SJCRH30 (cell line): ENCODE measurements around the gene SIGLEC10. TPM values are rescaled to one million over a fixed set of nuclear protein-coding genes. Genes with fewer than 3 reads are reported as not detected.

Source experiments
- DNase-seq, 2 experiments: peaks; one replicate each; pipeline ENCODE4 v3.0.0-alpha.2; 2015 to 2020
- H3K27ac ChIP-seq: fragments of 250-450 bp; sonication (Bioruptor Pico); 2 replicates; pipeline ENCODE4 v1.5.1; 2020; ENCODE audit warnings: mild to moderate bottlenecking, moderate library complexity
- H3K27me3 ChIP-seq: fragments of 250-450 bp; sonication (Bioruptor Pico); 2 replicates; pipeline ENCODE4 v1.5.1; 2020; ENCODE audit warnings: mild to moderate bottlenecking, moderate library complexity
- H3K36me3 ChIP-seq: fragments of 250-450 bp; sonication (Bioruptor Pico); 2 replicates; pipeline ENCODE4 v1.5.1; 2020; ENCODE audit warnings: mild to moderate bottlenecking, moderate library complexity
- H3K4me1 ChIP-seq: fragments of 250-450 bp; sonication (Bioruptor Pico); 2 replicates; pipeline ENCODE4 v1.5.1; 2020; ENCODE audit warnings: mild to moderate bottlenecking, moderate library complexity
- H3K4me3 ChIP-seq: fragments of 250-450 bp; sonication (Bioruptor Pico); 2 replicates; pipeline ENCODE4 v1.5.1; 2020; ENCODE audit warnings: mild to moderate bottlenecking, moderate library complexity
- H3K9me3 ChIP-seq: fragments of 250-450 bp; sonication (Bioruptor Pico); replicated peaks from 2 replicates; pipeline ENCODE4 v1.5.1; 2020; ENCODE audit warnings: mild to moderate bottlenecking, moderate library complexity
- total RNA-seq: library from RNA; depleted of rRNA; stranded (reverse); fragments of >200 nt; shearing (Covaris generic); gene quantifications from 2 replicates; pipeline ENCODE4 v1.2.3, GENCODE V29; 2014; rRNA removed

The SIGLEC10 gene
- total RNA-seq, 1 experiment from 2014 or later, result not detected

GRCh38 chr19:51366389-51367254, 50.8 kb downstream of the SIGLEC10 start:
- DNase-seq, result peak; percentile 95
- no peaks in the 10 kb centered on the region for H3K27me3 ChIP-seq
- peak overlapping the region; percentile 99 for H3K27ac ChIP-seq
- peaks cover 7% of the 10 kb centered on the region; the same call in 1 of the 2 replicates for H3K4me1 ChIP-seq
- H3K36me3 ChIP-seq, result no peaks in the 10 kb centered on the region
- no peaks in the 10 kb centered on the region for H3K9me3 ChIP-seq
- peak overlapping the region; percentile 68 for H3K4me3 ChIP-seq

GRCh38 chr19:51365965-51366388, 51.5 kb downstream of the SIGLEC10 start, which contains the start of gene ETFB:
TSS of gene ETFB (minus strand) at chr19:51366388. CDS start at chr19:51366326, 62 bp downstream.
- H3K27ac ChIP-seq, result peak within 1 kb of the TSS; percentile 99
- peak within 1 kb of the TSS; percentile 68 for H3K4me3 ChIP-seq
- no peaks in the 10 kb centered on the region for H3K36me3 ChIP-seq
- H3K27me3 ChIP-seq, result no peaks in the 10 kb centered on the region
- DNase-seq, result no peak
- peaks cover 7% of the 10 kb centered on the region; the same call in 1 of the 2 replicates for H3K4me1 ChIP-seq
- no peaks in the 10 kb centered on the region for H3K9me3 ChIP-seq

- Histone ChIP-seq H3K4me1 (peaks cover 7% of the 10 kb centered on the region; the same call in 1 of the 2 replicates), H3K9me3 (no peaks in the 10 kb centered on the region), H3K4me3 (peak overlapping the region; percentile 68), H3K27me3 (no peaks in the 10 kb centered on the region), H3K36me3 (no peaks in the 10 kb centered on the region), H3K27ac (peak overlapping the region; percentile 99)
- peak in 1 of 2 experiments; percentile 19 for DNase-seq
Measured at GRCh38 chr19:51365211-51365964, 52.1 kb downstream of the SIGLEC10 start.

- no peak overlapping the region for H3K27ac ChIP-seq
- H3K27me3 ChIP-seq, result no peaks in the 10 kb centered on the region
- peaks cover 7% of the 10 kb centered on the region; the same call in 1 of the 2 replicates for H3K4me1 ChIP-seq
- H3K9me3 ChIP-seq, result no peaks in the 10 kb centered on the region
- no peak for DNase-seq
- H3K36me3 ChIP-seq, result no peaks in the 10 kb centered on the region
- H3K4me3 ChIP-seq, result no peak overlapping the region
Measured at GRCh38 chr19:51364200-51365106, 53.0 kb downstream of the SIGLEC10 start.

GRCh38 chr19:51361239-51361638, 56.2 kb downstream of the SIGLEC10 start:
- Histone ChIP-seq H3K9me3 (no peaks in the 10 kb centered on the region), H3K27me3 (no peaks in the 10 kb centered on the region), H3K36me3 (no peaks in the 10 kb centered on the region), H3K4me3 (no peak overlapping the region), H3K4me1 (no peaks in the 10 kb centered on the region), H3K27ac (no peak overlapping the region)
- DNase-seq, result no peak

Other genes with a start within 250 kb of the SIGLEC10 start
- gene CD33, start 192.6 kb downstream of the SIGLEC10 start, total RNA-seq, result 0.35 and 0.89 TPM in 2 replicates
- gene SIGLECL1, start 166.6 kb downstream of the SIGLEC10 start, total RNA-seq, result not detected in 2 replicates
- not detected in 2 replicates for gene IGLON5, start 106.0 kb downstream of the SIGLEC10 start, total RNA-seq
- 0.10 and 0.28 TPM in 2 replicates for gene VSIG10L, start 75.5 kb downstream of the SIGLEC10 start, total RNA-seq
- gene ETFB, start 51.3 kb downstream of the SIGLEC10 start, total RNA-seq, result 14.3 and 18.6 TPM in 2 replicates
- not detected in 2 replicates for gene CLDND2, start 48.6 kb downstream of the SIGLEC10 start, total RNA-seq
- gene NKG7, start 45.0 kb downstream of the SIGLEC10 start, total RNA-seq, result not detected in 2 replicates
- not detected in 2 replicates for gene LIM2, start 29.7 kb downstream of the SIGLEC10 start, total RNA-seq
- not detected in 2 replicates for gene C19orf84, start 27.1 kb downstream of the SIGLEC10 start, total RNA-seq
- not detected in 2 replicates for gene SIGLEC8, start 40.8 kb upstream of the SIGLEC10 start, total RNA-seq
- not detected in 2 replicates for gene CEACAM18, start 60.9 kb upstream of the SIGLEC10 start, total RNA-seq
- not detected in 2 replicates for gene SIGLEC12, start 84.2 kb upstream of the SIGLEC10 start, total RNA-seq
- not detected in 2 replicates for gene SIGLEC6, start 114.0 kb upstream of the SIGLEC10 start, total RNA-seq
- gene ZNF175, start 153.6 kb upstream of the SIGLEC10 start, total RNA-seq, result 4.4 and 4.7 TPM in 2 replicates
- gene SIGLEC5, start 212.8 kb upstream of the SIGLEC10 start, total RNA-seq, result not detected in 2 replicates
- not detected in 2 replicates for gene SIGLEC14, start 229.2 kb upstream of the SIGLEC10 start, total RNA-seq